GM21528 (cell line): Measurements from ENCODE around the gene AGAP6.
"Not testable (repeated sequence)": the region's sequence is repeated elsewhere in the genome, so short reads cannot be mapped to it uniquely, and the experiment has no call there.

ENCODE experiments used
- ATAC-seq: cut with Tn5 transposase; IDR thresholded peaks from one replicate; pipeline ENCODE4 v1.9.1; 2021; ENCODE audit warnings: mild to moderate bottlenecking, moderate library complexity; ENCODE audit not compliant: unreplicated experiment, low FRiP score

The AGAP6 gene

GRCh38 chr10:50024716-50025383, 36.6 kb downstream of the AGAP6 start:
- ATAC-seq, result not testable (repeated sequence)

- ATAC-seq, result no peak
Observed at GRCh38 chr10:50025627-50026026, 37.4 kb downstream of the AGAP6 start.

GRCh38 chr10:50027195-50027594, 39.0 kb downstream of the AGAP6 start:
- no peak for ATAC-seq

- ATAC-seq, result no peak
Observed at GRCh38 chr10:50033481-50033880, 45.3 kb downstream of the AGAP6 start.

- not testable (repeated sequence) for ATAC-seq
Observed at GRCh38 chr10:50035337-50035736, 47.1 kb downstream of the AGAP6 start.

- ATAC-seq, result no peak
Observed at GRCh38 chr10:50044941-50045664, 56.9 kb downstream of the AGAP6 start.

GRCh38 chr10:50046457-50046856, 58.3 kb downstream of the AGAP6 start:
- not testable (repeated sequence) for ATAC-seq

GRCh38 chr10:50047594-50047993, 59.4 kb downstream of the AGAP6 start:
- not testable (repeated sequence) for ATAC-seq

GRCh38 chr10:50051995-50052660, 63.9 kb downstream of the AGAP6 start:
- not testable (repeated sequence) for ATAC-seq

GRCh38 chr10:50052778-50053376, 64.7 kb downstream of the AGAP6 start:
- not testable (repeated sequence) for ATAC-seq

GRCh38 chr10:50055494-50056292, 67.5 kb downstream of the AGAP6 start:
- ATAC-seq, result not testable (repeated sequence)

- not testable (repeated sequence) for ATAC-seq
Observed at GRCh38 chr10:50056654-50057053, 68.4 kb downstream of the AGAP6 start.

GRCh38 chr10:50058727-50059126, 70.5 kb downstream of the AGAP6 start:
- ATAC-seq, result not testable (repeated sequence)

- ATAC-seq, result not testable (repeated sequence)
Observed at GRCh38 chr10:50059946-50060345, 71.7 kb downstream of the AGAP6 start.
